Sigmoid colon (tissue), 7 donors: ENCODE results near the gene PGR. TPM values are rescaled to one million over a fixed set of nuclear protein-coding genes. Genes with fewer than 3 reads are reported as not detected.

Experiments
- DNase-seq: peaks from one replicate; pipeline ENCODE4 v3.0.0-alpha.2; 2019
- H3K27ac ChIP-seq, 4 donors: fragments of 200-600 bp; sonication (generic); one replicate each; pipeline ENCODE4 v1.5.1; 2016 to 2019; ENCODE audit warnings: mild to moderate bottlenecking in 1 of 4
- H3K27me3 ChIP-seq, 3 donors: fragments of 200-600 bp; sonication (generic); one replicate each; pipeline ENCODE4 v1.5.1; 2019; ENCODE audit warnings: mild to moderate bottlenecking in 1 of 3
- H3K36me3 ChIP-seq, 4 donors: fragments of 200-600 bp; sonication (generic); one replicate each; pipeline ENCODE4 v1.5.1; 2016 to 2019
- H3K4me1 ChIP-seq, 4 donors: fragments of 200-600 bp; sonication (generic); one replicate each; pipeline ENCODE4 v1.5.1; 2017 to 2019
- H3K4me3 ChIP-seq, 4 donors: fragments of 200-600 bp; sonication (generic); one replicate each; pipeline ENCODE4 v1.5.1; 2017 to 2019; ENCODE audit warnings: mild to moderate bottlenecking in 2 of 4, moderate library complexity in 1 of 4
- H3K9me3 ChIP-seq, 4 donors: fragments of 200-600 bp in 3 of 4; sonication (generic) in 3 of 4; one replicate each; pipeline versions ENCODE4 v1.5.1 to v1.6.1; 2013 to 2019
- EP300 ChIP-seq, 4 donors: sonication (generic); formaldehyde crosslinking; IDR thresholded peaks; one replicate each; pipeline ENCODE4 v1.6.1; 2017; ENCODE audit warnings: antibody characterized with exemption in 4 of 4
- POLR2A ChIP-seq, 2 donors: fragments of 450-650 bp; IDR thresholded peaks; one replicate each; pipeline ENCODE4 v1.6.1; 2016; ENCODE audit warnings: antibody characterized with exemption in 2 of 2, mild to moderate bottlenecking in 2 of 2, moderate library complexity in 2 of 2
- POLR2AphosphoS5 ChIP-seq, 4 donors: sonication (generic); formaldehyde crosslinking; IDR thresholded peaks; one replicate each; pipeline ENCODE4 v1.6.1; 2017; ENCODE audit warnings: antibody characterized with exemption in 4 of 4
- WGBS, 2 donors: extraction: QIAGEN DNeasy Blood & Tissue Kit; methylation state at CpG; one replicate each; pipeline ENCODE4 v1.1.7; 2013; 5-methylcytosine and 5-hydroxymethylcytosine counted together
- intact Hi-C: fragments of 100-400 bp; cut with DNase I; formaldehyde crosslinking; loops from one replicate; pipeline ENCODE4 v1.15.1; 2023
- polyA plus RNA-seq, 3 donors: library from polyadenylated mRNA; stranded (reverse); fragments of 200-250 nt; gene quantifications; one replicate each; pipeline ENCODE4 v1.2.3, GENCODE V29; 2013
- total RNA-seq, 4 donors: library from RNA; depleted of rRNA; stranded (reverse); fragments of >200 nt; gene quantifications; one replicate each; pipeline ENCODE4 v1.1.0, GENCODE V29; 2016
- TF ChIP-seq, protein P1 (sequence below), 4 experiments: fragments of 450-650 bp in 3 of 4; fragments of 200-600 bp in 1 of 4; IDR thresholded peaks; one replicate each; pipeline ENCODE4 v1.5.1; 2016 to 2019; ENCODE audit warnings: antibody characterized with exemption in 4 of 4, mild to moderate bottlenecking in 3 of 4, moderate library complexity in 2 of 4
- donor health status: healthy with polysubstance abuse.
- donor health status: Bipolar disorder and iron deficiency.
- donor health status: healthy.

The PGR gene
- total and polyA plus RNA-seq, 7 donors, result under 0.01 to 12.2 (median 10.3) TPM

DNA sequence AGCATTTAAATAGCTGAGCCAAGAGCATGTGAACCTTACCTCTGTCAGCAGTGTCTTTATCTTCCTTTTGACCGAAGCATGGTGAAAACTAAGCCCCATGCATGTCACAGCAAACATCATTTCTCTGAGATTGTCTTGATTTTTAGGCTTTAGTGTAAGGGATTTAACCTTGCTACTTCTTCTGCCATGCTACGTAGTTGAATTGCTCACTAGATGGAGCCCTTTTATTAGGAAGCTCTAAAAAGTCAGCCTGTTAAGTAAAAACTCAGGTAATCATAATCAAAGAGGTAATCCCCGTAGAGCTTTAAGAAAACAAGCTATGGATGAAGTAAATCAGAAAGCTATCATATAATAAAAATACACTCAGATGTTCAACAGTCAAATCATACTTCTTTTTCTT is 149.5 kb downstream of the PGR start:
- Histone ChIP-seq H3K9me3 (no peaks in the 10 kb centered on the region), H3K4me3 (no peak overlapping the region), H3K36me3 (peaks cover 0 to 16% (median 4%) of the 10 kb centered on the region in 4 donors), H3K4me1 (no peaks in the 10 kb centered on the region), H3K27ac (no peak overlapping the region), H3K27me3 (no peaks in the 10 kb centered on the region)
- 78 to 91% methylated on average over 3 of the region's 3 CpGs for WGBS, 2 donors
- intact Hi-C loops, result no loop called here
- no peak for TF ChIP-seq POLR2A (IDR thresholded peaks at IDR 0.05)
- no peak for TF ChIP-seq EP300 (IDR thresholded peaks at IDR 0.05)
- no peak for TF ChIP-seq POLR2AphosphoS5 (IDR thresholded peaks at IDR 0.05)
- TF ChIP-seq, protein P1, sequence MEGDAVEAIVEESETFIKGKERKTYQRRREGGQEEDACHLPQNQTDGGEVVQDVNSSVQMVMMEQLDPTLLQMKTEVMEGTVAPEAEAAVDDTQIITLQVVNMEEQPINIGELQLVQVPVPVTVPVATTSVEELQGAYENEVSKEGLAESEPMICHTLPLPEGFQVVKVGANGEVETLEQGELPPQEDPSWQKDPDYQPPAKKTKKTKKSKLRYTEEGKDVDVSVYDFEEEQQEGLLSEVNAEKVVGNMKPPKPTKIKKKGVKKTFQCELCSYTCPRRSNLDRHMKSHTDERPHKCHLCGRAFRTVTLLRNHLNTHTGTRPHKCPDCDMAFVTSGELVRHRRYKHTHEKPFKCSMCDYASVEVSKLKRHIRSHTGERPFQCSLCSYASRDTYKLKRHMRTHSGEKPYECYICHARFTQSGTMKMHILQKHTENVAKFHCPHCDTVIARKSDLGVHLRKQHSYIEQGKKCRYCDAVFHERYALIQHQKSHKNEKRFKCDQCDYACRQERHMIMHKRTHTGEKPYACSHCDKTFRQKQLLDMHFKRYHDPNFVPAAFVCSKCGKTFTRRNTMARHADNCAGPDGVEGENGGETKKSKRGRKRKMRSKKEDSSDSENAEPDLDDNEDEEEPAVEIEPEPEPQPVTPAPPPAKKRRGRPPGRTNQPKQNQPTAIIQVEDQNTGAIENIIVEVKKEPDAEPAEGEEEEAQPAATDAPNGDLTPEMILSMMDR (IDR thresholded peaks at IDR 0.05), result peak in 3 of 4 experiments; percentile 12 to 17 (median 13)
- DNase-seq, result no peak
